CD4-positive, alpha-beta T cell treated with Interleukin-17A for 4 hours (primary cell): ENCODE data around the gene RNF123.

Experiments
- DNase-seq: peaks from one replicate; pipeline ENCODE4 v3.0.0-alpha.2; 2020; ENCODE audit warnings: mixed read lengths

RNF123 gene

DNA sequence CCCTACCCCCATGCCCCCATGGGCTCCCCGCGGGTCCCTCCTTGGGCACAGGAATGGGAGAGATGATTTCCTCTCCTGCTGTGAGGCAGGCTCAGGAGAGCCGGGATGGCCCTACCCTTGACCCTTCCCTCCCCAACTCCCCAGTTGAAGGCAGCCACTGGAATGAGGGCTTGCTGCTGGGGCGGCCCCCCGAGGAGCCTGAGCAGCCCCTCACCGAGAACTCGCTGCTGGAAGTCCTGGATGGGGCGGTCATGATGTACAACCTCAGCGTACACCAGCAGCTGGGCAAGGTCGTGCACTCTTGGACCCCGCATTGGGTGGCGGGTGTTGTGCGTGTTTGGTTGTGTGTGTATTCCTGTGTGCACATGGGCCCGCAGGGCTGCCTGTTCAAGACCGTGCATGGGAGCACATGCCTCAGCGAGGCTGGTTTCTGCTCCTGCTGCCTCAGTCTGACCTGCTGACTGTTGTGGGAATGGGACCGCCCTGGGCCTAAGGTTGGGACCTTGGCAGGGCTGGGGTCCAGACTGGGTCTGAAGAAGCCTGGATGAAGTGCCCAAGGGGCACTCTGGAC lies 16.1 kb downstream of the RNF123 start:
- DNase-seq, result no peak

DNA sequence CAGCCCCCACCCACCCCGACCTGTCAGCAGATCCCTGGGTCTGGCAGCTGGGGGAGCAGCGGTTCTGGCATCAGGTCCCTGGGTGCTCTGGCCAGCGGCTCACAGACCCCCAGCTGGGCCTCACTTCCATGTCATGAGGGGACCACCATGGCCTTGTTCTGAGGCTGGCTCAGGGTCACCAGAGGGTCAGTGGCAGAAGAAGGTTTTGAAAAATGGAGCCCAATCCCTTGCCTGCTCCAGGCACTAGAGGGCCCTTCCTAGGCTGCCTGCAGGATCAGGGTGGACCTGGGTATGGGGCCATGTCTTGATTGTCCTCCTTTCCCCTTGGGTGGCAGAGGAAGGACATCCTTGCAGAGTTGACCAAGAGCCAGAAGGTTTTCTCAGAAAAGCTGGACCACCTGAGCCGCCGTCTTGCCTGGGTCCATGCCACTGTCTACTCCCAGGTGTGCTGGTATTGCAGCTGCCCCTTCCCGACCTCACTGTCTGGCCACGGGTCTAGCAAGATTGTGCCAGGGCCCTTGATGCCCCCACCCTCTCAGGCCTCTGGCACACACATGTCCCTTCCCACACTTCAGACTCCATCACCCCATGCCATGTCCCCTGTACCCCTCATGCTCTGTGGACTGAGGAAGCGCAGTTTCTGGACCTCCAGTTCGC lies 17.2 kb downstream of the RNF123 start:
- no peak for DNase-seq

- no peak for DNase-seq
Measured at GRCh38 chr3:49707113-49707480, 17.7 kb downstream of the RNF123 start.

DNA sequence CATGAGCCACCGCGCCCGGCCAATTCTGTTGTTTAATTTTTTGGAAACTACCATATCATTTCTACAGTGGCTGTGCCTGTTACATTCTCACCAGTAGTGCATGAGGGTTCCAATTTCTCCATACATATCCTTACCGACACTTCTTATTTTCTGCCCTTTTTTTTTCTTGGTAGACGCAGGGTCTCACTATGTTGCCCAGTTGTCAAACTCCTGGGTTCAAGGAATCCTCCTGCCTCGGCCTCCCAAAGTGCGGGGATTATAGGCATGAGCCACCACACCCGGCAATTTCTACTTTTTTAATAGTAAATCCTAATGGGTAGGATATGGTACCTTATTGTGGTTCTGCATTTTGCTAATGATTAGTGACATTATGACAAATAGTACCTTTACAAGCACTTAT lies 20.5 kb downstream of the RNF123 start:
- DNase-seq, result no peak

GRCh38 chr3:49711489-49711888 lies 22.1 kb downstream of the RNF123 start:
- no peak for DNase-seq

- no peak for DNase-seq
Measured at GRCh38 chr3:49712166-49712565, 22.8 kb downstream of the RNF123 start.

DNA sequence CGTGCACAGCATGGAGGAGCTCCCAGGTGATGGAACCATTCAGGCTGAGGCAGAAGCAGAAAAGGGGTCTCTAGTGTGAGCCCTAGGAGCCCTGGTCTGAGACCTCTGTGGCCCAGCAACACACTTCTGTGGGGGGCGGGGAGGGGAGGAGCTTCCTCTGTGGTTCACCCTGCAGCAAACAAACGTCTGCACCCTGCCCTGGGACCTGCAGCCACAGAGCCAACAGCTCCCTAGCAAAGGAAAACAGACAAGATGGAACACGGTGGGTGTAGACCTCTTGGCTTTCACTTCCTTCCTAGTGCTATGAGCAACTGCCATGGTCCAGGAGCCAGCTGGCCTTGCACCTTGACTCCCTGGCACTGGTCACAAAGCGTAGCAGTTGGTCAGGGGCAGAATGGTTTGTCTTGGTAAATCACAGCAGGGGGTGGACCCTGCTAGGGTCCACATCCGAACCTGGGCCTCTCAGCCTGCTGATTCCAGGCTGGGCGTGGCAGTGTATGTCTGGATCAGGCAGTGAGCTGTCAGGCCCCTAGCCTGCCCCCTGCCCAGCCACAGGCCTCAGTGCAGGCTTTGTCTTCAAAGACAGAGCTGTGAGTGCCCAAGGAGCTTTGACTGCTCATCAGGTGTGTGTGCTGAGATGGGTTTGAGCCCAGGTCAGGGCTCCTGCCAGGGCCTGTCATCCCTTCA lies 23.4 kb downstream of the RNF123 start:
- DNase-seq, result no peak

- DNase-seq, result no peak
Measured at GRCh38 chr3:49713336-49714105, 24.2 kb downstream of the RNF123 start.

- DNase-seq, result no peak
Measured at GRCh38 chr3:49714728-49715550, 25.6 kb downstream of the RNF123 start.

GRCh38 chr3:49715611-49716121 lies 26.3 kb downstream of the RNF123 start:
- no peak for DNase-seq

- DNase-seq, result no peak
Measured at GRCh38 chr3:49716169-49716568, 26.8 kb downstream of the RNF123 start.

- DNase-seq, result no peak
Measured at GRCh38 chr3:49716691-49717210, 27.4 kb downstream of the RNF123 start.

- no peak for DNase-seq
Measured at GRCh38 chr3:49717211-49717958, 28.0 kb downstream of the RNF123 start.

DNA sequence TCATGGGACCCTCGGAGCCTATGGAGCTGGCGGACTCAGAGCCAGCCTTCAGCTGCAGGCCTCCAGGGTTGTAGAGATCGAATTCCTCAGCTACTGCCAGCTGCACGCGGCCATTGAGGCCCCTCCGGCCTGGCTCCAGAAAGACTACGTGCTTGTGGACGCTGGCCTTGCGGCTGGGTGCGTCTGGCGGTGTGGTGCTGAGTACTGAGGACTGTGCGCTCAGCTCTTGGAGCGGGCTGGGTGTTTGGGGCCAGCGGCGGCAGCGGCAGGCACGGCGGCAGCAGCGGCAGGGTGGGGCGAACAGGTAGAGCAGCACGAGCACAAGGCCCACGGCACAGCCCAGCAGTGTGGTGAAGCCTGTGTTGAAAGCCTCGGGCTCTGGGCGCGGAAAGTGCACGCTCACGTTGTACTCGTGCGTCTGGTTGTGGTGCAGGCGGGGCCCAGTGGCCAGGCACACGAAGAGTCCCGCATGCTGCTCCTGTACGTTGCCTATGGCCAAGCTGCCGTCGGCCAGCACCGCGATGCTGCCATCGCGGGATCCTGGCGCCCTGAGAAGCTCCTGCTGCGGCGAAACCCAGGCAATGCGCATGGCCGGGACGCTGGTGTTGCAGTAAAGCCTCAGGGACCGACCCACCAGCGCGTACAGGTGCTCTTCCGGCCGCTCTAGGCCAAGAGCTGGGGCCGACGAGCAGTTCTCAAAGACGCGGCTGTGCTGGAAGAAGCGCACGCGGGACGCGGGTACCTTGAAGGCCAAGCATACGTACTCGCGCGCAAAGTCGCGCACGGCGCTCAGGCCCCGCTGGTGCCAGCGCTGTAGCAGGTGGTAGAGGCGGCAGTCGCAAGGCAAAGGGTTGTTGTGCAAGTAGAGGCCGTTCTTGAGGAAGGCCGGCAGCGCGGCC lies 28.9 kb downstream of the RNF123 start:
- DNase-seq, result no peak

GRCh38 chr3:49718858-49719213 lies 29.5 kb downstream of the RNF123 start:
- no peak for DNase-seq

DNA sequence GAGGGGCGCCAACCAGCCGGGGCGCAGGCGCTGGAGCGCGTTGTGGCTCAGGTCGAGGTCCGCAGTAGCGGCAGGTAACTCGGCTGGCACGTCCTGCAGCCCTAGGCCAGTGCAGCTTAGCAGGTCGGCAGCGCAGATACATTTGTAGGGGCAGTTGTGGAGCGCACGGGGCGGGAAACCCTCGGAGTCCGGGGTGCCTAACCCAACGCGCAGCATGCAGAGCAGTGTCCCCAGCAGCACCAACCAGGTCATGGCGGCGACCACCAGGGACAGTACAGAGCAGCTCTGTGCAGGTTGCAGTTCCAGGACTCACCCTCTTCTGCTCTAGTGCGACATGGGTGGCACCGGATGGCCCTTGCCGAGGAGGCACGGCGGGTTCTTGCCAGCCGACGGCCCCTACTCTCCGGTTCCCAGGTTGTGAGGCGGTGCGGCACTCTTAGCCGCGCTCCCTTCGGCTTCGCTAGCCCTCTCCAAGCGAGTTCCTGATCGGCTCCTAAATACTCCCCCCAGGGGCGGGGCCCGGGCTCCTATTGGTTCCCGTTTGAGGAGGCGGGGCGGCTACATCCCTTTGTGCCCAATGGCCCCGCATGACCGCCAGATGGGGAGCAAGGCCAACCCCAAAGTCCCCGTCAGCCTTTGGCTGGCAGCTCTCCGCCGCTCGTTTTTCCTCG lies 30.0 kb downstream of the RNF123 start, which contains the start of gene AMIGO3:
TSS of gene AMIGO3 (minus strand) at position 471 of the 671 bp plus-strand sequence. CDS start at position 252, 219 bp downstream.
- peak; percentile 95 for DNase-seq

GRCh38 chr3:49720855-49721595 lies 31.7 kb downstream of the RNF123 start:
- no peak for DNase-seq

- no peak for DNase-seq
Measured at GRCh38 chr3:49721596-49721895, 32.2 kb downstream of the RNF123 start.
